Gastroesophageal sphincter (tissue), 3 donors: ENCODE measurements around the gene TSFM.

Source experiments
- CTCF ChIP-seq, 4 experiments: fragments of 200-600 bp in 2 of 4; fragments of 450-650 bp in 2 of 4; sonication (generic) in 1 of 4; IDR thresholded peaks; one replicate each; pipeline ENCODE4 v1.5.1; 2017 to 2019; ENCODE audit warnings: antibody characterized with exemption in 4 of 4, mild to moderate bottlenecking in 2 of 4, moderate library complexity in 2 of 4
- EP300 ChIP-seq: sonication (generic); formaldehyde crosslinking; IDR thresholded peaks from one replicate; pipeline ENCODE4 v1.6.1; 2017; ENCODE audit warnings: antibody characterized with exemption, mild to moderate bottlenecking
- POLR2A ChIP-seq, 2 donors: fragments of 450-650 bp; IDR thresholded peaks; one replicate each; pipeline ENCODE4 v1.6.1; 2017; ENCODE audit warnings: antibody characterized with exemption in 2 of 2, mild to moderate bottlenecking in 2 of 2, moderate library complexity in 1 of 2

- TF ChIP-seq EP300 (no peak), POLR2A (IDR thresholded peaks at IDR 0.05) (no peak), CTCF (IDR thresholded peaks at IDR 0.05) (no peak)
Observed at GRCh38 chr12:57823908-57824640, 41.5 kb downstream of the TSFM start.
